ENCODE measurements around the gene PDCD1LG2. TPM values are rescaled to one million over a fixed set of nuclear protein-coding genes. Genes with fewer than 3 reads are reported as not detected.
A peak's percentile ranks its signal among the peaks of the same experiment; 100 is the strongest.

PDCD1LG2 gene
- total and polyA plus RNA-seq, 3 donors from 2014 or later = 0.63 to 2.4 (median 0.81) TPM

DNA sequence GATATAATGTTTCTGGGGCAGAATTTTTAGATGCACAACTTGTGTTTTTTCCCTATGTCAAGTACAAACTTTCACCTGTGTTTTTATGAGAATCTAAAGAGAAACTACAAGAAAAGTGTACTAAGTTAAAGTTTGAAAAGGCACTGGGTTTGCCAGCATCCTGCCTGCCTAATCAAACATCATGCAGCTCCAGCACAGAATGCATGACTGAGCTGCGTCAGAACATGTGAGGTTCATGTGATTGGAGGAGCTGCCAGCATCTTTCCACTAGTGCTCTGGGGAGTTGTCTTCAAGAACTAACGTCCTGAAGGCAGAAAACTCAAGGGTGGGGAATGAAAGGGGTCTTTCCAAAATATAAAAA is 72.5 kb downstream of the PDCD1LG2 start:
- no peaks in the 10 kb centered on the region for H3K36me3 ChIP-seq (ENCODE audit: low read depth, missing control alignments)
- H3K27ac ChIP-seq = no peak overlapping the region
- no peak overlapping the region for H3K4me3 ChIP-seq
- DNase-seq = peak; percentile 46
- intact Hi-C loops (cut with DNase I; ENCODE audit: low total_unique reads) = no loop called here
- TF ChIP-seq, protein P1, sequence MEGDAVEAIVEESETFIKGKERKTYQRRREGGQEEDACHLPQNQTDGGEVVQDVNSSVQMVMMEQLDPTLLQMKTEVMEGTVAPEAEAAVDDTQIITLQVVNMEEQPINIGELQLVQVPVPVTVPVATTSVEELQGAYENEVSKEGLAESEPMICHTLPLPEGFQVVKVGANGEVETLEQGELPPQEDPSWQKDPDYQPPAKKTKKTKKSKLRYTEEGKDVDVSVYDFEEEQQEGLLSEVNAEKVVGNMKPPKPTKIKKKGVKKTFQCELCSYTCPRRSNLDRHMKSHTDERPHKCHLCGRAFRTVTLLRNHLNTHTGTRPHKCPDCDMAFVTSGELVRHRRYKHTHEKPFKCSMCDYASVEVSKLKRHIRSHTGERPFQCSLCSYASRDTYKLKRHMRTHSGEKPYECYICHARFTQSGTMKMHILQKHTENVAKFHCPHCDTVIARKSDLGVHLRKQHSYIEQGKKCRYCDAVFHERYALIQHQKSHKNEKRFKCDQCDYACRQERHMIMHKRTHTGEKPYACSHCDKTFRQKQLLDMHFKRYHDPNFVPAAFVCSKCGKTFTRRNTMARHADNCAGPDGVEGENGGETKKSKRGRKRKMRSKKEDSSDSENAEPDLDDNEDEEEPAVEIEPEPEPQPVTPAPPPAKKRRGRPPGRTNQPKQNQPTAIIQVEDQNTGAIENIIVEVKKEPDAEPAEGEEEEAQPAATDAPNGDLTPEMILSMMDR (IDR thresholded peaks at IDR 0.05) = no peak
- TF ChIP-seq POLR2A (IDR thresholded peaks at IDR 0.05) = no peak
- H3K27me3 ChIP-seq = no peaks in the 10 kb centered on the region
- H3K4me1 ChIP-seq = no peaks in the 10 kb centered on the region
- WGBS, 2 donors = 35 to 43% methylated on average over 2 of the region's 2 CpGs
- H3K9me3 ChIP-seq = no peaks in the 10 kb centered on the region

- no peaks in the 10 kb centered on the region for H3K27me3 ChIP-seq
- TF ChIP-seq, protein P1 (IDR thresholded peaks at IDR 0.05) = no peak
- TF ChIP-seq POLR2A (IDR thresholded peaks at IDR 0.05) = no peak
- no peak overlapping the region for H3K4me3 ChIP-seq
- H3K27ac ChIP-seq = no peak overlapping the region
- intact Hi-C loops (cut with DNase I; ENCODE audit: low total_unique reads) = no loop called here
- no peaks in the 10 kb centered on the region for H3K9me3 ChIP-seq
- H3K4me1 ChIP-seq = no peaks in the 10 kb centered on the region
- no peak for DNase-seq
- no peaks in the 10 kb centered on the region for H3K36me3 ChIP-seq (ENCODE audit: low read depth, missing control alignments)
These were observed 76.1 kb downstream of the PDCD1LG2 start for GRCh38 chr9:5586391-5586802.

- H3K36me3 ChIP-seq (ENCODE audit: low read depth, missing control alignments) = no peaks in the 10 kb centered on the region
- no peaks in the 10 kb centered on the region for H3K27me3 ChIP-seq
- TF ChIP-seq POLR2A (IDR thresholded peaks at IDR 0.05) = no peak
- TF ChIP-seq, protein P1 (IDR thresholded peaks at IDR 0.05) = no peak
- 74 to 85% methylated on average over 1 of the region's 1 CpG for WGBS, 2 donors
- intact Hi-C loops (cut with DNase I; ENCODE audit: low total_unique reads) = no loop called here
- no peaks in the 10 kb centered on the region for H3K4me1 ChIP-seq
- H3K4me3 ChIP-seq = no peak overlapping the region
- H3K9me3 ChIP-seq = no peaks in the 10 kb centered on the region
- DNase-seq = no peak
- H3K27ac ChIP-seq = no peak overlapping the region
These were observed 76.7 kb downstream of the PDCD1LG2 start for GRCh38 chr9:5587024-5587423.

DNA sequence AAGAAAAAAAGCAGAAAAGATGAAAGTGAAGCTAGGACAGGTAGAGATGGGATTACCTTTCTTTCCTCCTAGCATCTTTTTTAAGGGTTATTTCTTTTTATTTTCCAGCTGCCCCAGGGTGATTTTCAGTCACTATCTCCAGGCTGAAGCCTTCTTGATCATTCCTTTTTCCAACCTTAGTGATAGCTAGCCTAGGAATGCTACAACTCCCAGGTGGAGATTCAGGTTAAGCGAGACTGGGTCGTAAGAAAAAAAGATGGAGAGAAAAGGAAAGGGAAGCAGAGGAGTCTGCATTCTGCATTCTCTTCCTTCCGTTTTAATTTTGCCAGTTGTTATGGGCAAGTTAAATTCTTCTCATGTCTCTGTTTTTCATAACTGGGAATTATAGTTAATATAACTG is 81.9 kb downstream of the PDCD1LG2 start:
- 90 to 91% methylated on average over 3 of the region's 3 CpGs for WGBS, 2 donors
- Histone ChIP-seq H3K27ac (no peak overlapping the region), H3K9me3 (no peaks in the 10 kb centered on the region), H3K27me3 (no peaks in the 10 kb centered on the region), H3K36me3 (ENCODE audit: low read depth, missing control alignments) (no peaks in the 10 kb centered on the region), H3K4me1 (no peaks in the 10 kb centered on the region), H3K4me3 (no peak overlapping the region)
- no peak for DNase-seq
- intact Hi-C loops (cut with DNase I; ENCODE audit: low total_unique reads) = loop anchor here (10.0 kb wide), 1 partner anchor 147 kb away; no protein-coding TSS in a partner anchor
- TF ChIP-seq, protein P1 (IDR thresholded peaks at IDR 0.05) = no peak
- TF ChIP-seq POLR2A (IDR thresholded peaks at IDR 0.05) = no peak

- no peak for DNase-seq
- Histone ChIP-seq H3K36me3 (ENCODE audit: low read depth, missing control alignments) (no peaks in the 10 kb centered on the region), H3K27me3 (no peaks in the 10 kb centered on the region), H3K4me1 (no peaks in the 10 kb centered on the region), H3K4me3 (no peak overlapping the region), H3K9me3 (no peaks in the 10 kb centered on the region), H3K27ac (no peak overlapping the region)
- intact Hi-C loops (cut with DNase I; ENCODE audit: low total_unique reads) = loop anchor here (10.0 kb wide), 1 partner anchor 148 kb away; no protein-coding TSS in a partner anchor
- 89 to 98% methylated on average over 5 of the region's 5 CpGs for WGBS, 2 donors
- TF ChIP-seq, protein P1 (IDR thresholded peaks at IDR 0.05) = no peak
- TF ChIP-seq POLR2A (IDR thresholded peaks at IDR 0.05) = no peak
These were observed 82.6 kb downstream of the PDCD1LG2 start for GRCh38 chr9:5592904-5593303.
